Right renal cortex interstitium (tissue), 3 donors: ENCODE measurements around the gene CHPF2. TPM values are rescaled to one million over a fixed set of nuclear protein-coding genes. Genes with fewer than 3 reads are reported as not detected.

Experiments
- DNase-seq, 3 donors: peaks; one replicate each; pipeline ENCODE4 v3.0.0-alpha.2; 2013; ENCODE audit warnings: low read depth in 3 of 3, low spot score in 2 of 3
- polyA plus RNA-seq, 3 donors: library from polyadenylated mRNA; unstranded; fragments of 120-200 nt; gene quantifications; one replicate each; pipeline ENCODE4 v1.2.1, GENCODE V29; 2013; ENCODE audit not compliant: insufficient read length in 3 of 3

Gene CHPF2
- polyA plus RNA-seq, 3 donors = 20.4 to 22.6 (median 21.4) TPM

GRCh38 chr7:151245360-151246101 lies 13.2 kb downstream of the CHPF2 start:
- DNase-seq = no peak

GRCh38 chr7:151246102-151246850 lies 14.0 kb downstream of the CHPF2 start:
- no peak for DNase-seq

GRCh38 chr7:151246851-151247580 lies 14.7 kb downstream of the CHPF2 start:
- DNase-seq = no peak

- DNase-seq = no peak
Measured at GRCh38 chr7:151247611-151248345, 15.5 kb downstream of the CHPF2 start.

GRCh38 chr7:151248346-151249033 lies 16.2 kb downstream of the CHPF2 start, which contains the start of gene SMARCD3:
SMARCD3 (minus strand) TSS chr7:151248694; CDS start chr7:151248562, 132 bp downstream.
- DNase-seq = no peak

- DNase-seq = no peak
Measured at GRCh38 chr7:151249034-151249731, 16.9 kb downstream of the CHPF2 start.

GRCh38 chr7:151249732-151250072 lies 17.4 kb downstream of the CHPF2 start:
- no peak for DNase-seq

GRCh38 chr7:151250181-151251132 lies 18.2 kb downstream of the CHPF2 start:
- DNase-seq = no peak

GRCh38 chr7:151251328-151251688 lies 19.0 kb downstream of the CHPF2 start:
- DNase-seq = no peak

- peak in 1 of 3 donors; percentile 71 for DNase-seq
Measured at GRCh38 chr7:151251689-151252560, 19.6 kb downstream of the CHPF2 start.

- no peak for DNase-seq
Measured at GRCh38 chr7:151252561-151252835, 20.2 kb downstream of the CHPF2 start.

GRCh38 chr7:151252961-151253711 lies 20.9 kb downstream of the CHPF2 start:
- DNase-seq = no peak

- no peak for DNase-seq
Measured at GRCh38 chr7:151254316-151254715, 22.0 kb downstream of the CHPF2 start.

GRCh38 chr7:151254851-151255250 lies 22.6 kb downstream of the CHPF2 start:
- DNase-seq = no peak

- DNase-seq = no peak
Measured at GRCh38 chr7:151255390-151255789, 23.1 kb downstream of the CHPF2 start.

- DNase-seq = no peak
Measured at GRCh38 chr7:151256410-151257045, 24.2 kb downstream of the CHPF2 start.

GRCh38 chr7:151257990-151258389 lies 25.7 kb downstream of the CHPF2 start:
- DNase-seq = no peak
